Sigmoid colon (tissue), 7 donors: Measurements from ENCODE around the gene MFSD2B. TPM values are rescaled to one million over a fixed set of nuclear protein-coding genes. Genes with fewer than 3 reads are reported as not detected.
A peak's percentile ranks its signal among the peaks of the same experiment; 100 is the strongest.

Source experiments
- DNase-seq: peaks from one replicate; pipeline ENCODE4 v3.0.0-alpha.2; 2019
- H3K27ac ChIP-seq, 4 donors: fragments of 200-600 bp; sonication (generic); one replicate each; pipeline ENCODE4 v1.5.1; 2016 to 2019; ENCODE audit warnings: mild to moderate bottlenecking in 1 of 4
- H3K27me3 ChIP-seq, 3 donors: fragments of 200-600 bp; sonication (generic); one replicate each; pipeline ENCODE4 v1.5.1; 2019; ENCODE audit warnings: mild to moderate bottlenecking in 1 of 3
- H3K36me3 ChIP-seq, 4 donors: fragments of 200-600 bp; sonication (generic); one replicate each; pipeline ENCODE4 v1.5.1; 2016 to 2019
- H3K4me1 ChIP-seq, 4 donors: fragments of 200-600 bp; sonication (generic); one replicate each; pipeline ENCODE4 v1.5.1; 2017 to 2019
- H3K4me3 ChIP-seq, 4 donors: fragments of 200-600 bp; sonication (generic); one replicate each; pipeline ENCODE4 v1.5.1; 2017 to 2019; ENCODE audit warnings: mild to moderate bottlenecking in 2 of 4, moderate library complexity in 1 of 4
- H3K9me3 ChIP-seq, 4 donors: fragments of 200-600 bp in 3 of 4; sonication (generic) in 3 of 4; one replicate each; pipeline versions ENCODE4 v1.5.1 to v1.6.1; 2013 to 2019
- CTCF ChIP-seq, 4 experiments: fragments of 450-650 bp in 3 of 4; fragments of 200-600 bp in 1 of 4; IDR thresholded peaks; one replicate each; pipeline ENCODE4 v1.5.1; 2016 to 2019; ENCODE audit warnings: antibody characterized with exemption in 4 of 4, mild to moderate bottlenecking in 3 of 4, moderate library complexity in 2 of 4
- EP300 ChIP-seq, 4 donors: sonication (generic); formaldehyde crosslinking; IDR thresholded peaks; one replicate each; pipeline ENCODE4 v1.6.1; 2017; ENCODE audit warnings: antibody characterized with exemption in 4 of 4
- POLR2A ChIP-seq, 2 donors: fragments of 450-650 bp; IDR thresholded peaks; one replicate each; pipeline ENCODE4 v1.6.1; 2016; ENCODE audit warnings: antibody characterized with exemption in 2 of 2, mild to moderate bottlenecking in 2 of 2, moderate library complexity in 2 of 2
- POLR2AphosphoS5 ChIP-seq, 4 donors: sonication (generic); formaldehyde crosslinking; IDR thresholded peaks; one replicate each; pipeline ENCODE4 v1.6.1; 2017; ENCODE audit warnings: antibody characterized with exemption in 4 of 4
- WGBS, 2 donors: extraction: QIAGEN DNeasy Blood & Tissue Kit; methylation state at CpG; one replicate each; pipeline ENCODE4 v1.1.7; 2013; 5-methylcytosine and 5-hydroxymethylcytosine counted together
- intact Hi-C: fragments of 100-400 bp; cut with DNase I; formaldehyde crosslinking; loops from one replicate; pipeline ENCODE4 v1.15.1; 2023
- polyA plus RNA-seq, 3 donors: library from polyadenylated mRNA; stranded (reverse); fragments of 200-250 nt; gene quantifications; one replicate each; pipeline ENCODE4 v1.2.3, GENCODE V29; 2013
- total RNA-seq, 4 donors: library from RNA; depleted of rRNA; stranded (reverse); fragments of >200 nt; gene quantifications; one replicate each; pipeline ENCODE4 v1.1.0, GENCODE V29; 2016
- donor health status: healthy with polysubstance abuse.
- donor health status: Bipolar disorder and iron deficiency.
- donor health status: healthy.

MFSD2B gene
- total and polyA plus RNA-seq, 7 donors = 0.10 TPM; not detected in 6

- Histone ChIP-seq H3K27ac (peak overlapping the region in 2 of 4 donors; percentile 62 to 64), H3K27me3 (no peaks in the 10 kb centered on the region), H3K36me3 (no peaks in the 10 kb centered on the region), H3K9me3 (no peaks in the 10 kb centered on the region), H3K4me1 (peaks cover 0 to 41% (median 28%) of the 10 kb centered on the region in 4 donors), H3K4me3 (peak overlapping the region; percentile 50 to 76 (median 74))
- TF ChIP-seq POLR2AphosphoS5 (IDR thresholded peaks at IDR 0.05) (no peak), CTCF (IDR thresholded peaks at IDR 0.05) (no peak), POLR2A (IDR thresholded peaks at IDR 0.05) (no peak), EP300 (IDR thresholded peaks at IDR 0.05) (no peak)
- DNase-seq = no peak
- intact Hi-C loops = loop anchor here (5.0 kb wide), 1 partner anchor 107 kb away; the partner anchor contains the start of gene UBXN2A
- 16 to 19% methylated on average over 23 of the region's 23 CpGs for WGBS, 2 donors
Observed at GRCh38 chr2:24048769-24049484, 39.0 kb downstream of the MFSD2B start.

GRCh38 chr2:24049485-24050021 is 39.7 kb downstream of the MFSD2B start, which contains the start of gene FKBP1B:
Gene FKBP1B (plus strand): TSS chr2:24049741. CDS start chr2:24049850, 109 bp downstream.
- Histone ChIP-seq H3K4me1 (peaks cover 0 to 41% (median 28%) of the 10 kb centered on the region in 4 donors), H3K27ac (peak within 1 kb of the TSS; percentile 47 to 64 (median 60)), H3K27me3 (no peaks in the 10 kb centered on the region), H3K36me3 (no peaks in the 10 kb centered on the region), H3K4me3 (peak within 1 kb of the TSS; percentile 50 to 76 (median 74)), H3K9me3 (no peaks in the 10 kb centered on the region)
- TF ChIP-seq POLR2A (IDR thresholded peaks at IDR 0.05) (no peak), POLR2AphosphoS5 (IDR thresholded peaks at IDR 0.05) (peak in 1 of 4 donors; percentile 49)
- intact Hi-C loops = loop anchor here (5.0 kb wide), 1 partner anchor 107 kb away; the partner anchor contains the start of gene UBXN2A
- 1% methylated on average over 52 of the region's 52 CpGs for WGBS, 2 donors
- DNase-seq = peak; percentile 72

GRCh38 chr2:24050041-24050979 is 40.4 kb downstream of the MFSD2B start:
- intact Hi-C loops = no loop called here
- Histone ChIP-seq H3K4me3 (peak overlapping the region; percentile 50 to 76 (median 74)), H3K27me3 (no peaks in the 10 kb centered on the region), H3K36me3 (no peaks in the 10 kb centered on the region), H3K9me3 (no peaks in the 10 kb centered on the region), H3K27ac (peak overlapping the region; percentile 47 to 64 (median 60)), H3K4me1 (peaks cover 0 to 41% (median 28%) of the 10 kb centered on the region in 4 donors)
- 10 to 19% methylated on average over 47 of the region's 47 CpGs for WGBS, 2 donors
- no peak for TF ChIP-seq EP300 (IDR thresholded peaks at IDR 0.05)
- TF ChIP-seq POLR2AphosphoS5 (IDR thresholded peaks at IDR 0.05) = no peak
- TF ChIP-seq CTCF (IDR thresholded peaks at IDR 0.05) = no peak
- no peak for TF ChIP-seq POLR2A (IDR thresholded peaks at IDR 0.05)
- DNase-seq = peak; percentile 70

- 78 to 86% methylated on average over 8 of the region's 8 CpGs for WGBS, 2 donors
- no peak for DNase-seq
- Histone ChIP-seq H3K36me3 (no peaks in the 10 kb centered on the region), H3K4me3 (no peak overlapping the region), H3K9me3 (no peaks in the 10 kb centered on the region), H3K4me1 (peaks cover 0 to 27% (median 18%) of the 10 kb centered on the region in 4 donors), H3K27ac (no peak overlapping the region), H3K27me3 (no peaks in the 10 kb centered on the region)
- intact Hi-C loops = no loop called here
- TF ChIP-seq POLR2AphosphoS5 (IDR thresholded peaks at IDR 0.05) (no peak), POLR2A (IDR thresholded peaks at IDR 0.05) (no peak), EP300 (IDR thresholded peaks at IDR 0.05) (no peak)
Observed at GRCh38 chr2:24051833-24052232, 41.9 kb downstream of the MFSD2B start.

- Histone ChIP-seq H3K4me3 (no peak overlapping the region), H3K4me1 (peaks cover 0 to 21% (median 15%) of the 10 kb centered on the region in 4 donors), H3K9me3 (no peaks in the 10 kb centered on the region), H3K27ac (no peak overlapping the region), H3K27me3 (no peaks in the 10 kb centered on the region), H3K36me3 (no peaks in the 10 kb centered on the region)
- 94 to 97% methylated on average over 1 of the region's 1 CpG for WGBS, 2 donors
- TF ChIP-seq POLR2AphosphoS5 (IDR thresholded peaks at IDR 0.05) = no peak
- TF ChIP-seq CTCF (IDR thresholded peaks at IDR 0.05) = no peak
- no peak for TF ChIP-seq POLR2A (IDR thresholded peaks at IDR 0.05)
- no peak for TF ChIP-seq EP300 (IDR thresholded peaks at IDR 0.05)
- no peak for DNase-seq
- intact Hi-C loops = no loop called here
Observed at GRCh38 chr2:24052951-24053350, 43.1 kb downstream of the MFSD2B start.
